GM18907 (cell line): ENCODE measurements around the gene IGSF21.
"Not testable (repeated sequence)": the region's sequence is repeated elsewhere in the genome, so short reads cannot be mapped to it uniquely, and the experiment has no call there.

Source experiments
- ATAC-seq: cut with Tn5 transposase; IDR thresholded peaks from one replicate; pipeline ENCODE4 v1.9.1; 2021; ENCODE audit warnings: mild to moderate bottlenecking, moderate library complexity; ENCODE audit not compliant: unreplicated experiment

IGSF21 gene

DNA sequence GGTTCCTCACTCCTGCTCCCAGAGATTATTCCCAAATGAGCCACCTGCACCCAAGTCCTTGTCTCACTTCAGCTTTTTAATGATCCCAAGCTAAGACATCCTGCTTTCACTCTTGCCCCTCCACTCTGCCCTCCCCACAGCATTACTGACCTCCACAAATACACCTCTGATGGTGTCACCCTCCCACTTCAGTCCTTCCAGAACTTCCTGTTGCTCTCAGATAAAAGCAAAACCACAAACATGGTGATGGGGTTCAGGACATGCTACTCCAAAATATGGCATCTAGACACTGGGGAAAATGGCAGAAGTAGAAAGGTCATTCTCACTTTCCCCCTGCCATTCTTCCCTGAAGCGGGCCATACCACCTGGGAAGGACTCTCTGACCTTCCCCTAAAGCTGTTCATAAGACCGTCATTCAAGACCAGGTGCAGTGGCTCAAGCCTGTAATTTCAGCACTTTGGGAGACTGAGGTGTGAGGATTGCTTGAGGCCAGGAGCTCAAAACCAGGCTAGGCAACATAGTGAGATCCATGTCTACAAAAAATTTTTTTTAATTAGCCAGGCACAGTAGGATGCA, 307.4 kb downstream of the IGSF21 start:
- no peak for ATAC-seq

- no peak for ATAC-seq
Observed at GRCh38 chr1:18415448-18416027, 307.9 kb downstream of the IGSF21 start.

DNA sequence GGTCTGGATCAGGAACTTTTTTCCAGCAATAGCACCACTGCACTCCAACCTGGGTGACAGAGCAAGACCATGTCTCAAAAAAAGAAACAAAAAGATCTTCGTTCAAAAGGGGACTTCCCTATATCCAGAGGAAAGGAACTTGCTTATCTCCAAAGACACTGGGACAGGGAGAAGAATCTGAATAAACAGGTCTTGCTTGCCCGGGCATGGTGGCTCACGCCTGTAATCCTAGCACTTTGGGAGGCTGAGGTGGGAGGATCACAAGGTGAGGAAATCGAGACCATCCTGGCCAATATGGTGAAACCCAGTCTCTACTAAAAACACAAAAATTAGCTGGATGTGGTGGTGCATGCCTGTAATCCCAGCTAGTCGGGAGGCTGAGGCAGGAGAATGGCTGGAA, 308.5 kb downstream of the IGSF21 start:
- not testable (repeated sequence) for ATAC-seq

GRCh38 chr1:18417316-18418269, 310.0 kb downstream of the IGSF21 start:
- no peak for ATAC-seq

- ATAC-seq: no peak
Observed at GRCh38 chr1:18419113-18419844, 311.7 kb downstream of the IGSF21 start.

- no peak for ATAC-seq
Observed at GRCh38 chr1:18419845-18420184, 312.2 kb downstream of the IGSF21 start.

GRCh38 chr1:18422076-18422777, 314.6 kb downstream of the IGSF21 start:
- no peak for ATAC-seq

DNA sequence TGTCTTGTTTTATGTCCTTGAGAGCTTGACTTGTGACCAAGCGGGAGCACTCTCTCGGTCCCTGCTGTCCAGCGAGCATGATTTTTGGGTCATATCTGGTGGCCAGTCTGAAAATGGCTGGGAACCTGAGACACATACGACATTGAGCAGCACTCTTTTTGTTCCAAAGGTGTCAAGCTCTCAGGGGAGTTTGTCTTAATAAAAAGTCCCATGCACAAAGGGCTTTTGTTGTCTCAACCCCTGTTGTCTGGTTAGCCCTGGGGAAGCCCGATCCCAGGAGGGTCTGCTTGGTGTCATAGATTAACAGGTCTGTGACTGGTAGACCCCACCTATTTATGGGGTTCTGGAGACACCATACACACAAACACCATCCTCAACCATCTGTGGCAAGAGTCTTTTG, 315.4 kb downstream of the IGSF21 start:
- no peak for ATAC-seq

DNA sequence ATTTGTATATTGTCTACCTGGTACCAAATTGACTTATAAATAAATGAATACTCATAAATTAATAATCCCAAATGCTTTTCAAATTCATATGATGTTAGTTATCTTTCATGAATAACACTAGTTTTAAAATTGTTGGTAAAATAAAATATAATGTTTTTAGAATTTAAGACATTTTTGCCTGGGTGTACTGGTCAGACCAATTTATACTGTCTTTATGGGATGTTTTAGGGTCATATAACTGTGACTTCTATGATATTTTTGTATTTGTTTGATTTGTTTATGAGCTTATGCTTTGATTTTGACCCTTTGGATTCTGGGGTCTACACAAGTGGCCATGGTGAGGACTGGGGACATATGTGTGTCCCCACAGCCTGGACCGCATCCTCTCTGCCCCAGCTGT, 319.0 kb downstream of the IGSF21 start:
- no peak for ATAC-seq
